H1 (cell line): ENCODE data around the gene NREP.

Experiments
- CREB1 ChIP-seq: IDR thresholded peaks from 2 replicates; pipeline ENCODE4 v1.6.1; 2012; ENCODE audit warnings: inconsistent platforms
- EZH2 ChIP-seq: fragments of 200-600 bp; sonication (generic); IDR thresholded peaks from 2 replicates; pipeline ENCODE4 v1.7.1; 2012; ENCODE audit warnings: low read depth, mild to moderate bottlenecking, moderate library complexity, low read length, inconsistent platforms; ENCODE audit not compliant: severe bottlenecking
- PHF8 ChIP-seq: fragments of 200-600 bp; sonication (generic); conservative IDR thresholded peaks from 2 replicates; pipeline ENCODE4 v1.7.1; 2012; ENCODE audit warnings: low read depth, mild to moderate bottlenecking, inconsistent platforms, low read length, moderate library complexity
- POLR2A ChIP-seq, 2 experiments: IDR thresholded peaks; 1 replicate in 1 of 2; 2 replicates in 1 of 2; pipeline ENCODE4 v1.6.1; 2011; ENCODE audit warnings: low read depth in 2 of 2, low read length in 2 of 2, mild to moderate bottlenecking in 2 of 2; ENCODE audit errors: control extremely low read depth in 1 of 2
- RBBP5 ChIP-seq: IDR thresholded peaks from 2 replicates; pipeline ENCODE4 v1.7.1; 2012; ENCODE audit warnings: low read depth, mild to moderate bottlenecking, inconsistent platforms, low read length, moderate library complexity, borderline replicate concordance
- RFX5 ChIP-seq: IDR thresholded peaks from 2 replicates; pipeline ENCODE4 v1.6.1; 2011; ENCODE audit warnings: low read depth, low read length, improper control_type of control experiment, borderline replicate concordance
- RXRA ChIP-seq: IDR thresholded peaks from 2 replicates; pipeline ENCODE4 v1.6.1; 2011; ENCODE audit warnings: low read depth, mild to moderate bottlenecking, low read length, moderate library complexity; ENCODE audit not compliant: insufficient read depth
- SIN3A ChIP-seq, 2 experiments: IDR thresholded peaks in 1 of 2; conservative IDR thresholded peaks in 1 of 2; 2 replicates each; pipeline ENCODE4 v1.6.1; 2011 to 2012; ENCODE audit warnings: low read length in 2 of 2, improper control_type of control experiment in 1 of 2, low read depth in 1 of 2, mild to moderate bottlenecking in 1 of 2
- SP1 ChIP-seq: IDR thresholded peaks from 2 replicates; pipeline ENCODE4 v1.6.1; 2011; ENCODE audit warnings: low read depth, low read length
- TBP ChIP-seq: IDR thresholded peaks from 2 replicates; pipeline ENCODE4 v1.6.1; 2011; ENCODE audit warnings: low read depth, low read length, improper control_type of control experiment
- TF ChIP-seq, protein P1 (sequence below), 3 experiments: IDR thresholded peaks; 1 replicate in 2 of 3; 2 replicates in 1 of 3; pipeline versions ENCODE4 v1.5.1 to v1.6.1; 2011; ENCODE audit warnings: low read length in 3 of 3, mild to moderate bottlenecking in 3 of 3, inconsistent platforms in 2 of 3, low read depth in 1 of 3, moderate library complexity in 1 of 3; ENCODE audit not compliant: insufficient read depth in 1 of 3; ENCODE audit errors: control extremely low read depth in 1 of 3
- TF ChIP-seq, protein P2 (sequence below): IDR thresholded peaks from 2 replicates; pipeline ENCODE4 v1.6.1; 2011; ENCODE audit warnings: low read depth, mild to moderate bottlenecking, low read length; ENCODE audit not compliant: insufficient read depth

DNA sequence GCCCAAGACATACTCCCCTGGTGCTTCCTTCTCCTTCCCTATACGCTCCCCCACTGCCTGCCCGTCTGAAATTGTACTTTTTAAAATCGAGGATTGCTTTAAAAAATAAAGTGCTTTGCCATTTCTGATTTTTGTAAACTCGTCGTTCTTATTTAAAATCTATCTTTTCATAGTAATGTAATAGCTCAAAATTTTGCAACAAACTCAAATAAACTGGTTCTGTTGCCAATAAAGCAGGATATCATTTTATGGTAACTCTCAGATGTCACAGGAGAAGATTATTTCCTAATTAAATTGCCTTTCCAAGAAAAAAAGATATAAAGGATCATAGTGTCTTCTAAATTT, 1.3 kb upstream of the NREP start:
- TF ChIP-seq PHF8 (no peak), POLR2A (IDR thresholded peaks at IDR 0.05; ENCODE audit: control extremely low read depth in 1 of 2, low read depth in 2 of 2, low read length in 2 of 2) (no peak), SP1 (no peak), EZH2 (no peak), RBBP5 (no peak), RFX5 (no peak), RXRA (no peak), SIN3A (conservative IDR thresholded peaks at IDR 0.05 in 1 of 2, IDR thresholded peaks at IDR 0.05 in 1 of 2; ENCODE audit: low read depth in 1 of 2, low read length in 2 of 2) (no peak), TBP (no peak; the same call in 1 of the 2 replicates), CREB1 (no peak)
- TF ChIP-seq, protein P1, sequence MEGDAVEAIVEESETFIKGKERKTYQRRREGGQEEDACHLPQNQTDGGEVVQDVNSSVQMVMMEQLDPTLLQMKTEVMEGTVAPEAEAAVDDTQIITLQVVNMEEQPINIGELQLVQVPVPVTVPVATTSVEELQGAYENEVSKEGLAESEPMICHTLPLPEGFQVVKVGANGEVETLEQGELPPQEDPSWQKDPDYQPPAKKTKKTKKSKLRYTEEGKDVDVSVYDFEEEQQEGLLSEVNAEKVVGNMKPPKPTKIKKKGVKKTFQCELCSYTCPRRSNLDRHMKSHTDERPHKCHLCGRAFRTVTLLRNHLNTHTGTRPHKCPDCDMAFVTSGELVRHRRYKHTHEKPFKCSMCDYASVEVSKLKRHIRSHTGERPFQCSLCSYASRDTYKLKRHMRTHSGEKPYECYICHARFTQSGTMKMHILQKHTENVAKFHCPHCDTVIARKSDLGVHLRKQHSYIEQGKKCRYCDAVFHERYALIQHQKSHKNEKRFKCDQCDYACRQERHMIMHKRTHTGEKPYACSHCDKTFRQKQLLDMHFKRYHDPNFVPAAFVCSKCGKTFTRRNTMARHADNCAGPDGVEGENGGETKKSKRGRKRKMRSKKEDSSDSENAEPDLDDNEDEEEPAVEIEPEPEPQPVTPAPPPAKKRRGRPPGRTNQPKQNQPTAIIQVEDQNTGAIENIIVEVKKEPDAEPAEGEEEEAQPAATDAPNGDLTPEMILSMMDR (IDR thresholded peaks at IDR 0.05; ENCODE audit: control extremely low read depth in 1 of 3, insufficient read depth in 1 of 3, low read depth in 1 of 3, low read length in 3 of 3) = no peak
- TF ChIP-seq, protein P2, sequence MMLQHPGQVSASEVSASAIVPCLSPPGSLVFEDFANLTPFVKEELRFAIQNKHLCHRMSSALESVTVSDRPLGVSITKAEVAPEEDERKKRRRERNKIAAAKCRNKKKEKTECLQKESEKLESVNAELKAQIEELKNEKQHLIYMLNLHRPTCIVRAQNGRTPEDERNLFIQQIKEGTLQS = no peak
